Measurements from ENCODE around the gene TTC39B. TPM values are rescaled to one million over a fixed set of nuclear protein-coding genes. Genes with fewer than 3 reads are reported as not detected.

Gene TTC39B
- total RNA-seq, 1 donor from 2014 or later = 3.1 TPM

DNA sequence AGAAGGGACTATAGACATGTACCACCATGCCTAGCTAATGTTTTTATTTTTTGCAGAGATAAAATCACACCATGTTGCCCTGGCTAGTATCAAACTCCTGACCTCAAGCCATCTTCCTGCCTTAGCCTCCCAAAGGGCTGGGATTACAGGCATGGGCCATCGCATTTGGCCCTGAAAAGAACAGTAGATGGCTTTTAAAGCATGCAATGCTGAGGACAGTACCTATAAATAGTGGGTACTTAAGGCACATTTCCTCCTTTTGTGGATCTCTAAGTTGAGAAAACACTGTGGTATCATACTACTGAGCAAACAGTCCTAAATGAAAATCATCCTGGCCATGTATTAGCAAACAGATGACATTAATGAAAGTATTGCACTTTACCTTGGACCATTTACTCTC, 119.4 kb downstream of the TTC39B start:
- Mint-ChIP-seq H3K27me3 (ENCODE audit: unreplicated experiment) (no peaks in the 10 kb centered on the region), H3K9me3 (ENCODE audit: unreplicated experiment) (peaks cover 2% of the 10 kb centered on the region), H3K27ac (ENCODE audit: unreplicated experiment) (no peak overlapping the region), H3K4me1 (ENCODE audit: low read depth, unreplicated experiment) (peaks cover 13% of the 10 kb centered on the region), H3K4me3 (ENCODE audit: unreplicated experiment) (no peak overlapping the region), H3K36me3 (ENCODE audit: unreplicated experiment) (no peaks in the 10 kb centered on the region)
- TF ChIP-seq, protein P1, sequence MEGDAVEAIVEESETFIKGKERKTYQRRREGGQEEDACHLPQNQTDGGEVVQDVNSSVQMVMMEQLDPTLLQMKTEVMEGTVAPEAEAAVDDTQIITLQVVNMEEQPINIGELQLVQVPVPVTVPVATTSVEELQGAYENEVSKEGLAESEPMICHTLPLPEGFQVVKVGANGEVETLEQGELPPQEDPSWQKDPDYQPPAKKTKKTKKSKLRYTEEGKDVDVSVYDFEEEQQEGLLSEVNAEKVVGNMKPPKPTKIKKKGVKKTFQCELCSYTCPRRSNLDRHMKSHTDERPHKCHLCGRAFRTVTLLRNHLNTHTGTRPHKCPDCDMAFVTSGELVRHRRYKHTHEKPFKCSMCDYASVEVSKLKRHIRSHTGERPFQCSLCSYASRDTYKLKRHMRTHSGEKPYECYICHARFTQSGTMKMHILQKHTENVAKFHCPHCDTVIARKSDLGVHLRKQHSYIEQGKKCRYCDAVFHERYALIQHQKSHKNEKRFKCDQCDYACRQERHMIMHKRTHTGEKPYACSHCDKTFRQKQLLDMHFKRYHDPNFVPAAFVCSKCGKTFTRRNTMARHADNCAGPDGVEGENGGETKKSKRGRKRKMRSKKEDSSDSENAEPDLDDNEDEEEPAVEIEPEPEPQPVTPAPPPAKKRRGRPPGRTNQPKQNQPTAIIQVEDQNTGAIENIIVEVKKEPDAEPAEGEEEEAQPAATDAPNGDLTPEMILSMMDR (IDR thresholded peaks at IDR 0.05; ENCODE audit: partially characterized antibody, unreplicated experiment) = no peak
- no peak for DNase-seq

DNA sequence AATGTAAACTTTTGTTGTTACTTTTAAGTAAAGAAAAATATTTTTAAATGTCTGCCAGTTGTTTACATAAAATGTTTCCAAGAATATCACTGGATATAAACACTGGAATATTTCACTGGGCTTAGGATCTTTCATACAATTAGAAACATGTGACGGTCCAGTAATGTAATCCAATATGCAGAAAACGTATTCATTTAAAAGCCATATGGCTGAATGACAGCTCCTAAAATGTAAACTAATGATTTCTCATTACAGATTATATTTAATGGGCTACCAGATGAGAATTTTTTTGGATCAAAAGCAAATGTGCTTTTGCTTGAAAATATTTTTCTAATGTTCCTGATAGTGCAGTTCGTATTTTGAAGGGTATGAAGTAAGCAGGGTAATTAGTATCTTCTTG, 124.3 kb downstream of the TTC39B start:
- no peak for DNase-seq
- no peak overlapping the region for H3K4me3 Mint-ChIP-seq (ENCODE audit: unreplicated experiment)
- H3K27me3 Mint-ChIP-seq (ENCODE audit: unreplicated experiment) = peaks cover 6% of the 10 kb centered on the region
- peaks cover 7% of the 10 kb centered on the region for H3K9me3 Mint-ChIP-seq (ENCODE audit: unreplicated experiment)
- H3K36me3 Mint-ChIP-seq (ENCODE audit: unreplicated experiment) = no peaks in the 10 kb centered on the region
- peak overlapping the region; percentile 88 for H3K27ac Mint-ChIP-seq (ENCODE audit: unreplicated experiment)
- TF ChIP-seq, protein P1 (IDR thresholded peaks at IDR 0.05; ENCODE audit: partially characterized antibody, unreplicated experiment) = no peak
- H3K4me1 Mint-ChIP-seq (ENCODE audit: low read depth, unreplicated experiment) = peaks cover 43% of the 10 kb centered on the region

DNA sequence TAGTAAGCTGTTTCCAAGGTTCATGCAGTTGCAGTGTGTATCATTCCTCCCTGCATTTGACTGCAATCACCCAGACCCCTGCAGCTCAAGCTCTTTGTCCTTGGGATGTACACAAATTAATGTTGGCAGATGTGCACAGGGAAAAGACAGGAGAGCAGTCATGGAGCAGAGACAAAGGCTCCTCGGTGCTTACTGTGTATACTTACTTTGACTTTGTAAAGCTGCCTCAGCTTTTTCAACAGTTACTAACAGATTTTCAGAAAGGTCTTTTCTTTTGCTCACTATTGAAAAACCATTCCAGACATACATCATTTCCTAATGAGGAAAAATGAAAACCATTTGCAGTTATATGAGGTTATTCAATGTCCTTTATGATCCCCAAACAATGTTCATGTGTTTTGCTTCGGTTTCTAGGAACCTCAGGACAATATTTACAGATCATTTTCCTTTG, 124.9 kb downstream of the TTC39B start:
- TF ChIP-seq, protein P1 (IDR thresholded peaks at IDR 0.05; ENCODE audit: partially characterized antibody, unreplicated experiment) = no peak
- Mint-ChIP-seq H3K27ac (ENCODE audit: unreplicated experiment) (peak overlapping the region; percentile 97), H3K4me1 (ENCODE audit: low read depth, unreplicated experiment) (peaks cover 43% of the 10 kb centered on the region), H3K27me3 (ENCODE audit: unreplicated experiment) (peaks cover 6% of the 10 kb centered on the region), H3K36me3 (ENCODE audit: unreplicated experiment) (no peaks in the 10 kb centered on the region), H3K9me3 (ENCODE audit: unreplicated experiment) (peaks cover 7% of the 10 kb centered on the region), H3K4me3 (ENCODE audit: unreplicated experiment) (peak overlapping the region; percentile 37)
- DNase-seq = no peak

DNA sequence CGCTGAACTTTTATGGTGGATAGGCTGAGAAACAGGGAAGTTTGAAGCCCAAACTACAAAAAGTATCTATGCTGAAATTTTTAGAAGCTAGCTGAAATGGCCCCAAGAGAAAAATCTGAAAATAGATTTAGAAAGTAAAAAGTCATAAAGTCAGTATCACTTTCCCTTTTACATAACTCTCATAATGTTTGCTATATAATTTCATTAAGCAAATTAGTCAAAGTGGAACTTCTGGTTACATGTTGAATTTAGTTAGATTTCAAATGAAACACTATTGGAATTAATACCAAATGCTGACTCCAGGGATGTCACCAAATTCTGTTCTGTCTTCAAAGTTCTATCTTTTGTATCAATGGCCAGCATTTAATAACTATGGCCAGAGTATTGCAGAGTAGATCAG, 126.9 kb downstream of the TTC39B start:
- H3K36me3 Mint-ChIP-seq (ENCODE audit: unreplicated experiment) = no peaks in the 10 kb centered on the region

DNA sequence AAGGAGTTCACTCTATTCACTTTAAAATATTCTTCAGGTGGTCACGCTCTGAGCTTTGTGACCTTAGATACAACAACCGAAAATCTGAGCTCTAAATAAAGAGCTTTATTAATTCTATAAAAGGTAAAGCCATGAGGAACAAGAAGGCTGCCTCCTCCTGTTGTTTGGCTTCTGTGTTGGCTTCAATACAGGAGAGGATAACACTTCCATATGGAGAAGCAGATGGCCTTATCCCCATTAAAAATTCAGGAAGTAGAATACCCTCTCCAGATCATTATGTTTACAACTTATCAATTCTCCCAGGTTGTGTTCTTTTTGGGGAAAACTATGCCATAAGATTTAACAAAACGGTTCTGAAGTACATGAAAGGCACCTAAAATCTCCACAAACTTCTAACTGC, 128.4 kb downstream of the TTC39B start:
- peak overlapping the region; percentile 14 for H3K4me3 Mint-ChIP-seq (ENCODE audit: unreplicated experiment)
- H3K4me1 Mint-ChIP-seq (ENCODE audit: low read depth, unreplicated experiment) = peaks cover 41% of the 10 kb centered on the region
- H3K27me3 Mint-ChIP-seq (ENCODE audit: unreplicated experiment) = peaks cover 6% of the 10 kb centered on the region
- H3K27ac Mint-ChIP-seq (ENCODE audit: unreplicated experiment) = peak overlapping the region; percentile 88
- no peaks in the 10 kb centered on the region for H3K36me3 Mint-ChIP-seq (ENCODE audit: unreplicated experiment)
- peaks cover 7% of the 10 kb centered on the region for H3K9me3 Mint-ChIP-seq (ENCODE audit: unreplicated experiment)
- TF ChIP-seq, protein P1 (IDR thresholded peaks at IDR 0.05; ENCODE audit: partially characterized antibody, unreplicated experiment) = no peak
- no peak for DNase-seq

More for the DNA sequence above, 126.9 kb downstream of the TTC39B start:
- H3K4me1 Mint-ChIP-seq (ENCODE audit: low read depth, unreplicated experiment) = peaks cover 43% of the 10 kb centered on the region
- peaks cover 6% of the 10 kb centered on the region for H3K27me3 Mint-ChIP-seq (ENCODE audit: unreplicated experiment)
- DNase-seq = no peak
- peaks cover 7% of the 10 kb centered on the region for H3K9me3 Mint-ChIP-seq (ENCODE audit: unreplicated experiment)
- no peak overlapping the region for H3K4me3 Mint-ChIP-seq (ENCODE audit: unreplicated experiment)
- TF ChIP-seq, protein P1 (IDR thresholded peaks at IDR 0.05; ENCODE audit: partially characterized antibody, unreplicated experiment) = no peak
- peak overlapping the region; percentile 40 for H3K27ac Mint-ChIP-seq (ENCODE audit: unreplicated experiment)

Measured in glutamatergic neuron (in vitro differentiated cells).